Measurements from ENCODE around the gene CHCHD6.

- TF ChIP-seq CTCF (IDR thresholded peaks at IDR 0.05) (no peak), POLR2A (IDR thresholded peaks at IDR 0.05) (no peak)
Measured at GRCh38 chr3:126693921-126694320, 10.1 kb upstream of the CHCHD6 start.
